Skin of body (tissue), 2 donors: ENCODE results near the gene ARHGAP28. TPM values are rescaled to one million over a fixed set of nuclear protein-coding genes. Genes with fewer than 3 reads are reported as not detected.
"Not testable (repeated sequence)": the region's sequence is repeated elsewhere in the genome, so short reads cannot be mapped to it uniquely, and the experiment has no call there.

ENCODE experiments used
- DNase-seq: peaks from one replicate; lab custom pipeline; 2025; lab: John Stamatoyannopoulos, UW
- total RNA-seq: library from RNA; depleted of rRNA; stranded (reverse); fragments of >200 nt; gene quantifications from one replicate; pipeline ENCODE4 v1.2.3, GENCODE V29; 2014

ARHGAP28 gene
- total RNA-seq, 1 donor from 2014 or later: 42.6 TPM

- DNase-seq: no peak
Observed at GRCh38 chr18:6773777-6774176, 44.3 kb downstream of the ARHGAP28 start.

DNA sequence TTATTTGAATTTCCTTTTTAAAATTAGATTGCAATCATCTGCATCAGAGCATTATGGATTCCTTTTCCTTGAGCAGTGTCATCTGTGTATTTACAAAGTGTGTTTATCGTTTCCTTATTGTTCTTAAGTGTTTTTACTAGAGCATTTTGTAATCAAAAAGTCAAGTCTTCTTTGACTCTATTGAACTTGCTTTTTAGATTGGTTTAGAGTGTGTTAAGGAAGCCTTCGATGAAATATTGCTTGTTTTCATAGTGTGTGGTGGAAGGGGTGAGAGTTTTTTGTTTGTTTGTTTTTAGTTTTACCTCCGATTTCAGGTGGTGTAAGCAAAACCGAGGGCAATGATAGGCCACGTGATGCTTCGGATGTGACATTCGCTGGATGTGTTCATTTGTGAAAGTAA, 45.7 kb downstream of the ARHGAP28 start:
- no peak for DNase-seq

- DNase-seq: peak; percentile 68
Observed at GRCh38 chr18:6775702-6776101, 46.2 kb downstream of the ARHGAP28 start.

- peak; percentile 96 for DNase-seq
Observed at GRCh38 chr18:6776188-6776587, 46.7 kb downstream of the ARHGAP28 start.

- DNase-seq: no peak
Observed at GRCh38 chr18:6777509-6777908, 48.0 kb downstream of the ARHGAP28 start.

- DNase-seq: no peak
Observed at GRCh38 chr18:6778459-6779247, 49.1 kb downstream of the ARHGAP28 start.

GRCh38 chr18:6781142-6781714, 51.7 kb downstream of the ARHGAP28 start:
- peak; percentile 20 for DNase-seq

DNA sequence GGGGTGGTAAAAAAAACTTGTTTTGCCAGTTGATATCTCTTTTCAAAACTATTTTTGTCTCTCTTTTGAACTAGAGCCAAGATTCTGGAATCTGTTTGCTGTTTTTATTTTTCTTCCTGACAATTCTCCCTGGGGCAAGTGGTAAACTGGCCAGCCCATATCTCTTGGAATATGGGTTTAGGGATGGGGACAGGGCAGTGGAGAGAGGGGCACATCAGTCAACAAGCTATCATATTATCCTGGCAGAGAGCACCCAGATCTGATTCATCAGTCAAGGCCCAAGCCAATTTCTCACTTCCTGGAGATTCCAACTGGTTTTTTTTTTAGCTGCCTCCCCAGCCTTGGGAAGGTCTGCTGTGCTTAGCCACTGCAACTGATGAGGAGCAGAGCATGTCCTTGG, 52.3 kb downstream of the ARHGAP28 start:
- DNase-seq: peak; percentile 50

GRCh38 chr18:6782861-6783260, 53.3 kb downstream of the ARHGAP28 start:
- no peak for DNase-seq

GRCh38 chr18:6784046-6784445, 54.5 kb downstream of the ARHGAP28 start:
- no peak for DNase-seq

DNA sequence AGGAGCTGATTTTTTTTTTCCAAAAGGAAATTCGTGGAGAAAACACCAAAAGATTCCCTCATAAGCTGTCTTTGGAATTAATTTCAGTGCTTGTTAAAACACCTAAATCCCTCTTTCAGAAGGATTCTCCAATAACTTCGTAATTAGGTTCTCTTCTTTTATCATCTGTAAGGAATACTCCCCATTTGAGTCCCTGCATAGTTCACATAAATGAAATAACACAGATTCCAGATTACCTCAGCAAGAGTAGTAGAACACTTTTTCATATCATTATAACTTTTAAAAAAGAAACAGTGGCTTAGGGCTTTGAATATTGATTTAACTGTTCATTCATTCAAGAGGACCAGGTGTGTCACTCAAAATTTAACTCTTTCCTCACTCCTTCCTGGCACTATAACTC, 55.5 kb downstream of the ARHGAP28 start:
- DNase-seq: no peak

DNA sequence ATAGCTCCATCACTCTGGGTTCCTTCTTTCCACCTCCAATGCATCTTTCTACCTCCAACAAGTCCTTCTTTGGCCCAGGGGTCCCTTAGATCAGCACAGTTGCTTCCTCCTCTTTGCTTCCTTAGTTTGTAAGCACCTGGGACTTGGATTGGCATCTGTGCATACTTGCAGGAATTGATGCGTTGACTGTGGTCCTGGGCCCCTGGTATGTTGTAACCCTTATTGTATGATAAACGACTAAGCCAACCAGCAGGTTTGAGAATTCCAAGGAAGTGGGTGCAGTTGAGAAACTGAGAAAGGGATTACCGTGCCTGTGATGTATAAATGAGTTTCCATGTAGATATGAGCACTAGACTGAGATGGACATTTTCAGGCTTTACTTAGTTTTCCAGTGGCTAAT, 55.9 kb downstream of the ARHGAP28 start:
- DNase-seq: no peak

- DNase-seq: no peak
Observed at GRCh38 chr18:6792391-6792790, 62.9 kb downstream of the ARHGAP28 start.

DNA sequence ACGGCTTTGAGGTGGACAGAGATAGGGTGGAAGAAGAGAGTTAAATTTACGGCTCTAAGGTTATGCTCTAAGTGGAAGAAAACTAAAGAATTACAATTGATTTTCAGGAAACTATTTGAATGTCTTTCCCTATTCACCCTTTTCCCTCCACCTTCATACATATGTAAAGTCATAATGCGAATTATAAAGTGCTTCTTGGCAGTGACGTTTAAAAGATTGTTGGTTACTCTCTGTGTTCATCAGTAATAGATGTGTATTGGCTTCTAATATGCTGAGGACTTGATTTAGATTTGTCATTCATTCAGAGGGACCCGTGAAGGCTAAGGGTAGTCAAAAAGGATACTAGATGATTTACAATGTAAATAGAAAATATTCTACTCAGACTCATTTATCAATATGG, 63.9 kb downstream of the ARHGAP28 start:
- DNase-seq: no peak

DNA sequence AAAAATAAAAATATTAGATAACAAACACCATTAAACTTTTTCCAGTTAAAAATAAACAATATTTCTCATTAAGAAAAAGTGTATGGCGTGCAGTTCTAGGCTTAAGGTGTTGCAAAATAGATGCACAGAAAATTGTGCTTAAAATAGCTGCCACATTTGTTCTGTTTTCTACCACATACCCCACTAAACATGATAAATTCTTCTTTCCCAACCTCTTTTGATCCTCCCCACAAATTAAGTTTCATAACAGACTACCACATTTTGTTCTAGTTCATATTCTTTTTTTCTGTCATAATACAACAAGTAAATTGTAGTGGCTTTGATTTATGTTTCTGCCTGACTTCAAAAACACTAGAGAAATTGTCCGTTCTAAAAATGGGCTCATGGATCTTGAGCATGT, 64.5 kb downstream of the ARHGAP28 start:
- DNase-seq: no peak

DNA sequence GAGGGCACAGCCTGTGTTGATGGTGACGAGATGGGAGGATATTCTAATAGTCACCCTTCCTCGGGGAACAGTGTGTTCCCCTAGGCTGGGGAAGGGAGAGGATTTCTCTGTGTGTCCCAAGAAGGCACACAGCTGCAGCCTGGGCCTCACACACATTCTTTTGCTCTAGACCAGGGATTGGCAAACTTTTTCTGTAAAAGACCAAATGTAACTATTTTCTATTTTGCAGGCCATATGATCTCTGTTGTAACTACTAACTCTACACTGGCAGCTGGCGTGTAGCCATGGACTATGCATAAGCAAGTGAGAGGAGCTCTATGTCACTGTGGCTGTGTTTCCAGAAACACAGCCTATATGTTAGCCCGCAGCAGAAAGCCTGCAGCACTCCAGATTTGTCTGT, 65.8 kb downstream of the ARHGAP28 start:
- no peak for DNase-seq

GRCh38 chr18:6796511-6796910, 67.0 kb downstream of the ARHGAP28 start:
- DNase-seq: no peak

GRCh38 chr18:6797171-6797570, 67.7 kb downstream of the ARHGAP28 start:
- peak; percentile 43 for DNase-seq

DNA sequence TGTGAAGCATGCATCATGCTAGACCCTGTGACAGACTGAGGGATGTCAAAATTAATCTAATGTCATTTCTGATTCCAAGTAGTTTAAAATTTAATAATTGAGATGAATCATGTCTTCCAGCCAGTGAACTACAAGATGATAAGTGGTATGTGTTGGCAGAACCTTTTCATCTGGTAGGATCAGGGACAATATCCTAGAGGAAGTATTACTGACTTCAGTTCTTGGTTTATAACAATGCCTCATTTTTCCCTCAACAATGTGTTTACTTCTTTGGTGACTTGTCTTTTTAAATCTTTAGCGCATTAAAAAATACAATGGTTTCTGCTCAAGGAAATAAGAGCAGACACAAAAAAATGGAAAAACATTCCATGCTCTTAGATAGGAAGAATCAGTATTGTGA, 69.4 kb downstream of the ARHGAP28 start:
- no peak for DNase-seq

GRCh38 chr18:6800309-6800708, 70.8 kb downstream of the ARHGAP28 start:
- not testable (repeated sequence) for DNase-seq

DNA sequence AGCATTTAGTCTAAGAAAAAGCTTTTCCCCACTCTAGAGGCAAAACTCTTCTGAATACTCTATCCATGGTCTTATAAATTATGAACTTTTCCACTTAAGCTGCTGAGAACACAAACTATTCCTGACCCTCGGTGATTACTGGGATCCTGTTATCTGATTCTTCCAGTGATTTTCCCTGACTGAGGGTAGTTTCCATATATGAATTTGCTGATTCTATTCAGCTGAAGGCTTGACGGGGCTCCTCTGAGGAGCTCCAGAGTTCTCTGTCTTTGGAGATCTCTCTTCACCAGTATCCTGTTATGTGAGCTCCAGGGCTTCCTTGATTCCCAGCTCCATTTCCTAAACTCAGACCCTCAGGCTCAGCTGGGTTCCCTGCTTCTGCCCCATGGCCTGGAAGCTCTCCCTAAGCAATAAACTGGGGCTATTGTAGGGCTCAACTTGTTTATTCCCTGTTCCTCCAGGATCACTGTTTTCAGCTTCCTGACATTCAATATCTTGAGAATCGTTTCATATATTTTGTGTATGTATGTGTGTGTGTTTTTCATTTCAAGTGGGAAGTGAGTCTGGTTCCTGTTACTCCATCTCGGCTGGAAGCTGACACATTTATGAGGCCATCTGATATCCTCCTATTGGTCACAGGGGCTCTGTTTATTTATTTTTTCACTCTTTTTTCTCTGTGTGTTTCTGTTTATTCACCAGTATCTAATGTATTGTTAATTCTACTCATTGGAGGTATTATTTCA, 78.2 kb downstream of the ARHGAP28 start:
- no peak for DNase-seq

DNA sequence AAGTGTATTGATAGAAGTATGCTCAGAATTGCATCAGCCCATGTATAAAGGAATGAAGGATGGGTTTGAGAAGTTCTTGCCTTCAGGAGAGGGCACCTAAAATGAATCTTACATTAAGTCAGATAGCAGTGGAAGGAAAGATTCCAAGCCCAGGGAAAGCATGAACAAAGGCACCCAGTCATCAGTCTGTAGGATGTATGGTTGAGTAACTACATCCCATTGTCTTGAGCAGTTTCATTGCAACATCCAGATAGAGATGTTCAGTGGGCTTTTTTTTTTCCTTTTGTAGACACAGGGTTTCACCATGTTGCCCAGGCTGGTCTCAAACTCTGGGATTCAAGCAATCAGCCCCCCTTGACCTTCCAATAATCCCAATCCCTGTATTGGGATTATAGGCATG, 80.7 kb downstream of the ARHGAP28 start:
- no peak for DNase-seq

GRCh38 chr18:6811816-6812215, 82.3 kb downstream of the ARHGAP28 start:
- DNase-seq: no peak
